IMR-90 (cell line): ENCODE measurements around the gene PHKB. TPM values are rescaled to one million over a fixed set of nuclear protein-coding genes. Genes with fewer than 3 reads are reported as not detected.

ENCODE experiments used
- ATAC-seq: fragments of 200-7000 bp; cut with Tn5 transposase; 2 replicates; pipeline ENCODE4 v1.9.1; 2020; ENCODE audit warnings: low read depth, mild to moderate bottlenecking, moderate library complexity
- BruUV-seq: library from RNA; stranded (reverse); fragments of 400-500 nt; replicated peaks from 2 replicates; lab custom pipeline; 2021; lab: Mats Ljungman, UMichigan
- CTCF ChIA-PET: fragments of 300-600 bp; formaldehyde crosslinking; extraction: SDS; loops from one replicate; lab custom pipeline; 2021; ENCODE audit warnings: antibody characterized with exemption; lab: Yijun Ruan, JAX
- POLR2A ChIA-PET: fragments of 300-600 bp; sonication (Branson Sonifier 250); formaldehyde crosslinking; loops from one replicate; lab custom pipeline; 2022; ENCODE audit warnings: antibody characterized with exemption; ENCODE audit not compliant: unreplicated experiment; lab: Charles Lee
- DNase-seq: peaks from one replicate; pipeline ENCODE4 v3.0.0; 2013
- H2AFZ ChIP-seq: replicated peaks from 2 replicates; pipeline ENCODE3; 2013; ENCODE audit warnings: low read length, mild to moderate bottlenecking; ENCODE audit not compliant: poor library complexity
- H2AK5ac ChIP-seq: 2 replicates; pipeline ENCODE4 v1.6.1; 2013; ENCODE audit warnings: low read depth, low read length, inconsistent platforms
- H2AK9ac ChIP-seq: replicated peaks from 2 replicates; pipeline ENCODE3; 2013; ENCODE audit warnings: mild to moderate bottlenecking, low read depth, low read length, moderate library complexity; ENCODE audit not compliant: poor library complexity
- H2BK120ac ChIP-seq: 2 replicates; pipeline ENCODE4 v1.6.1; 2013; ENCODE audit warnings: low read depth, low read length, inconsistent platforms
- H2BK15ac ChIP-seq: 3 replicates; pipeline ENCODE4 v1.6.1; 2013; ENCODE audit warnings: low read depth, low read length, inconsistent platforms
- H2BK20ac ChIP-seq: 2 replicates; pipeline ENCODE4 v1.6.1; 2013; ENCODE audit warnings: low read depth, mild to moderate bottlenecking, inconsistent platforms, low read length, moderate library complexity
- H2BK5ac ChIP-seq: 2 replicates; pipeline ENCODE4 v1.6.1; 2013; ENCODE audit warnings: mild to moderate bottlenecking, low read depth, low read length, inconsistent platforms; ENCODE audit not compliant: poor library complexity, severe bottlenecking
- H3K14ac ChIP-seq: replicated peaks from 2 replicates; pipeline ENCODE4 v1.6.1; 2013; ENCODE audit warnings: low read depth, low read length, inconsistent platforms
- H3K18ac ChIP-seq: 2 replicates; pipeline ENCODE4 v1.6.1; 2013; ENCODE audit warnings: low read depth, low read length, control low read depth
- H3K23ac ChIP-seq: 2 replicates; pipeline ENCODE4 v1.6.1; 2013; ENCODE audit warnings: low read depth, low read length, inconsistent platforms
- H3K27ac ChIP-seq: 2 replicates; pipeline ENCODE4 v1.5.1; 2013; ENCODE audit warnings: mild to moderate bottlenecking, control low read depth, low read length; ENCODE audit not compliant: insufficient read depth
- H3K27me3 ChIP-seq: 2 replicates; pipeline ENCODE4 v1.6.1; 2013; ENCODE audit warnings: low read length; ENCODE audit not compliant: control insufficient read depth, insufficient read depth
- H3K36me3 ChIP-seq: 2 replicates; pipeline ENCODE4 v1.6.1; 2013; ENCODE audit warnings: low read length, mixed read lengths; ENCODE audit not compliant: control insufficient read depth, insufficient read depth
- H3K4ac ChIP-seq: 2 replicates; pipeline ENCODE4 v1.6.1; 2013; ENCODE audit warnings: low read depth, low read length, inconsistent platforms
- H3K4me1 ChIP-seq: 2 replicates; pipeline ENCODE4 v1.6.1; 2013; ENCODE audit warnings: low read length, mixed read lengths; ENCODE audit not compliant: control insufficient read depth, insufficient read depth
- H3K4me2 ChIP-seq: 2 replicates; pipeline ENCODE4 v1.6.1; 2013; ENCODE audit warnings: low read depth, mild to moderate bottlenecking, control low read depth, low read length, moderate library complexity
- H3K4me3 ChIP-seq: 2 replicates; pipeline ENCODE4 v1.5.1; 2013; ENCODE audit warnings: low read depth, mild to moderate bottlenecking, control low read depth, low read length, moderate library complexity; ENCODE audit not compliant: insufficient read depth
- H3K56ac ChIP-seq: 2 replicates; pipeline ENCODE4 v1.6.1; 2013; ENCODE audit warnings: low read length, inconsistent platforms; ENCODE audit not compliant: insufficient read depth; ENCODE audit errors: extremely low read depth
- H3K79me1 ChIP-seq, 2 experiments: 2 replicates each; pipeline ENCODE4 v1.6.1; 2013; ENCODE audit warnings: low read length in 2 of 2, inconsistent platforms in 1 of 2, low read depth in 1 of 2
- H3K9ac ChIP-seq: 2 replicates; pipeline ENCODE4 v1.6.1; 2013; ENCODE audit warnings: low read depth, low read length, control low read depth
- H3K9me1 ChIP-seq: 2 replicates; pipeline ENCODE4 v1.6.1; 2013; ENCODE audit warnings: low read length, inconsistent platforms; ENCODE audit not compliant: insufficient read depth
- H3K9me3 ChIP-seq: 2 replicates; pipeline ENCODE4 v1.6.1; 2013; ENCODE audit warnings: low read length; ENCODE audit not compliant: control insufficient read depth, insufficient read depth
- H4K20me1 ChIP-seq: 2 replicates; pipeline ENCODE4 v1.6.1; 2013; ENCODE audit warnings: low read length, inconsistent platforms; ENCODE audit not compliant: insufficient read depth
- H4K5ac ChIP-seq: 2 replicates; pipeline ENCODE4 v1.6.1; 2013; ENCODE audit warnings: mild to moderate bottlenecking, low read depth, low read length, control low read depth
- H4K8ac ChIP-seq, 2 experiments: 2 replicates each; pipeline ENCODE4 v1.6.1; 2013; ENCODE audit warnings: low read depth in 2 of 2, low read length in 2 of 2, control low read depth in 1 of 2, inconsistent platforms in 1 of 2
- H4K91ac ChIP-seq: 2 replicates; pipeline ENCODE4 v1.6.1; 2013; ENCODE audit warnings: low read depth, low read length, inconsistent platforms; ENCODE audit not compliant: insufficient read depth
- BHLHE40 ChIP-seq: fragments of 150-350 bp; IDR thresholded peaks from 2 replicates; pipeline ENCODE4 v1.6.1; 2016; ENCODE audit warnings: mild to moderate bottlenecking, low read depth, low read length
- CHD1 ChIP-seq: IDR thresholded peaks from 2 replicates; pipeline ENCODE4 v1.6.1; 2012; ENCODE audit warnings: low read depth, low read length, improper control_type of control experiment
- CTCF ChIP-seq: conservative IDR thresholded peaks from 2 replicates; pipeline ENCODE4 v1.5.1; 2012; ENCODE audit warnings: mild to moderate bottlenecking, low read depth, low read length, improper control_type of control experiment
- ELK1 ChIP-seq: fragments of 150-350 bp; IDR thresholded peaks from 2 replicates; pipeline ENCODE4 v1.6.1; 2016; ENCODE audit warnings: low read depth, mild to moderate bottlenecking, low read length, moderate library complexity, borderline replicate concordance
- FOS ChIP-seq: fragments of 150-350 bp; IDR thresholded peaks from 2 replicates; pipeline ENCODE4 v1.6.1; 2016; ENCODE audit warnings: low read depth, low read length
- MAZ ChIP-seq: IDR thresholded peaks from 2 replicates; pipeline ENCODE4 v1.6.1; 2012; ENCODE audit warnings: low read depth, mild to moderate bottlenecking, low read length, improper control_type of control experiment, moderate library complexity, borderline replicate concordance
- MXI1 ChIP-seq: IDR thresholded peaks from 2 replicates; pipeline ENCODE4 v1.6.1; 2012; ENCODE audit warnings: low read depth, mild to moderate bottlenecking, low read length, moderate library complexity, borderline replicate concordance
- NFE2L2 ChIP-seq: fragments of 150-350 bp; IDR thresholded peaks from 2 replicates; pipeline ENCODE4 v1.6.1; 2016; ENCODE audit warnings: low read depth, mild to moderate bottlenecking, low read length
- POLR2A ChIP-seq: IDR thresholded peaks from 2 replicates; pipeline ENCODE4 v1.6.1; 2012; ENCODE audit warnings: mild to moderate bottlenecking, low read depth, low read length
- RCOR1 ChIP-seq: IDR thresholded peaks from 2 replicates; pipeline ENCODE4 v1.6.1; 2012; ENCODE audit warnings: mild to moderate bottlenecking, low read length, improper control_type of control experiment; ENCODE audit not compliant: insufficient replicate concordance
- RFX5 ChIP-seq: IDR thresholded peaks from 2 replicates; pipeline ENCODE4 v1.8.0; 2012; ENCODE audit warnings: low read depth, mild to moderate bottlenecking, low read length, moderate library complexity
- SMC3 ChIP-seq: fragments of 150-350 bp; IDR thresholded peaks from 2 replicates; pipeline ENCODE4 v1.6.1; 2016; ENCODE audit warnings: low read depth, mild to moderate bottlenecking, antibody characterized with exemption, low read length, moderate library complexity
- USF2 ChIP-seq: fragments of 150-350 bp; IDR thresholded peaks from 2 replicates; pipeline ENCODE4 v1.6.1; 2017; ENCODE audit warnings: mild to moderate bottlenecking, antibody characterized with exemption, low read length, low read depth
- WGBS, 2 experiments: methylation state at CpG; one replicate each; pipeline versions ENCODE4 v1.1.5 to v1.1.7; 2013; ENCODE audit warnings: missing lambda C conversion rate in 2 of 2; ENCODE audit not compliant: insufficient read length in 1 of 2; ENCODE audit errors: extremely low coverage in 2 of 2; 5-methylcytosine and 5-hydroxymethylcytosine counted together
- dilution Hi-C: fragments of 300-500 bp; cut with HindIII; formaldehyde crosslinking; loops from one replicate; pipeline ENCODE4 v1.14.3; 2018; ENCODE audit warnings: low sequenced_read_pairs; ENCODE audit not compliant: unreplicated experiment
- in situ Hi-C: fragments of 300-500 bp; cut with MboI; formaldehyde crosslinking; loops from 3 replicates; pipeline ENCODE4 v1.14.3; 2019; ENCODE audit warnings: low sequenced_read_pairs, inconsistent platforms, mixed read lengths
- intact Hi-C: fragments of 100-400 bp; cut with micrococcal nuclease; formaldehyde crosslinking; loops from 2 replicates; pipeline ENCODE4 v1.10.0; 2022
- polyA plus RNA-seq, 3 experiments: library from polyadenylated mRNA; depleted of rRNA; stranded (reverse); fragments of >200 nt; gene quantifications; 2 replicates each; pipeline ENCODE4 v1.2.3, GENCODE V29; 2012; ENCODE audit warnings: low replicate concordance in 1 of 3
- total RNA-seq: library from RNA; depleted of rRNA; stranded (reverse); fragments of >200 nt; gene quantifications from 2 replicates; pipeline ENCODE4 v1.2.3, GENCODE V29; 2012

PHKB gene
- total and polyA plus RNA-seq, 2 of the 4 experiments (the other 2 are of a cell fraction): 24.2 to 58.6 TPM

- Histone ChIP-seq H3K4ac (no peak overlapping the region), H2AK9ac (no peak overlapping the region), H2BK120ac (no peak overlapping the region), H3K4me1 (no peaks in the 10 kb centered on the region), H3K27ac (no peak overlapping the region), H4K8ac (no peak overlapping the region), H4K91ac (no peak overlapping the region), H3K56ac (no peak overlapping the region), H2AK5ac (no peak overlapping the region), H2AFZ (no peak overlapping the region), H3K9me3 (no peaks in the 10 kb centered on the region), H4K5ac (no peak overlapping the region), H2BK5ac (no peak overlapping the region), H2BK15ac (no peak overlapping the region), H3K23ac (no peak overlapping the region), H3K9me1 (no peaks in the 10 kb centered on the region), H2BK20ac (no peak overlapping the region), H3K4me3 (no peak overlapping the region), H3K9ac (no peak overlapping the region), H3K18ac (no peak overlapping the region), H3K14ac (no peak overlapping the region), H3K79me1 (no peaks in the 10 kb centered on the region; a peak in 1 of 4 replicates), H4K20me1 (no peaks in the 10 kb centered on the region), H3K36me3 (no peaks in the 10 kb centered on the region), H3K4me2 (no peak overlapping the region), H3K27me3 (no peaks in the 10 kb centered on the region)
- TF ChIP-seq FOS: no peak
- no peak for TF ChIP-seq BHLHE40
- TF ChIP-seq MAZ: no peak
- no peak for TF ChIP-seq NFE2L2
- TF ChIP-seq MXI1: no peak
- no peak for TF ChIP-seq ELK1
- no peak for TF ChIP-seq SMC3
- no peak for TF ChIP-seq CTCF
- no peak for TF ChIP-seq RCOR1
- TF ChIP-seq CHD1: no peak
- TF ChIP-seq RFX5: no peak
- no peak for TF ChIP-seq POLR2A
- no peak for TF ChIP-seq USF2
- ATAC-seq: no peak
- DNase-seq: no peak
- CTCF ChIA-PET: no interaction called here
- in situ Hi-C loops (loop anchor here (10.0 kb wide), 2 partner anchors 60 kb away; no protein-coding TSS in a partner anchor), intact Hi-C loops (no loop called here), dilution Hi-C loops (no loop called here)
- no TSS peak for BruUV-seq
- no CpG with 5 or more reads among the region's 1 CpG for WGBS, 2 experiments
- POLR2A ChIA-PET: no interaction called here
Measured at GRCh38 chr16:47625115-47625567, 164.0 kb downstream of the PHKB start.
